GM23338 (cell line): Measurements from ENCODE around the gene PRMT1. TPM values are rescaled to one million over a fixed set of nuclear protein-coding genes. Genes with fewer than 3 reads are reported as not detected.

Experiments used
- ATAC-seq: fragments of 200-7000 bp; cut with Tn5 transposase; 3 replicates; pipeline ENCODE4 v1.9.1; 2020
- DNase-seq: peaks from one replicate; pipeline ENCODE4 v3.0.0-alpha.2; 2015; ENCODE audit warnings: low spot score
- H2AFZ ChIP-seq: fragments of 200-600 bp; sonication (generic); 2 replicates; pipeline ENCODE4 v1.8.0; 2016; ENCODE audit warnings: antibody characterized with exemption, mild to moderate bottlenecking, moderate library complexity
- H3F3A ChIP-seq: fragments of 200-600 bp; sonication (generic); replicated peaks from 2 replicates; pipeline ENCODE4 v1.8.0; 2017; ENCODE audit warnings: antibody characterized with exemption, mixed run types, low read depth
- H3K27ac ChIP-seq: fragments of 200-600 bp; sonication (generic); 2 replicates; pipeline ENCODE4 v1.6.1; 2016; ENCODE audit warnings: low read depth
- H3K27me3 ChIP-seq: fragments of 200-600 bp; sonication (generic); 2 replicates; pipeline ENCODE4 v1.8.0; 2016; ENCODE audit warnings: mild to moderate bottlenecking, mixed run types, moderate library complexity; ENCODE audit not compliant: insufficient read depth
- H3K36me3 ChIP-seq: fragments of 200-600 bp; sonication (generic); 2 replicates; pipeline ENCODE4 v1.8.0; 2016; ENCODE audit warnings: mild to moderate bottlenecking; ENCODE audit not compliant: insufficient read depth
- H3K4me1 ChIP-seq: fragments of 200-600 bp; sonication (generic); 2 replicates; pipeline ENCODE4 v1.8.0; 2016; ENCODE audit warnings: mild to moderate bottlenecking, moderate library complexity; ENCODE audit not compliant: insufficient read depth
- H3K4me2 ChIP-seq: fragments of 200-600 bp; sonication (generic); 2 replicates; pipeline ENCODE4 v1.7.1; 2017; ENCODE audit warnings: mixed run types
- H3K4me3 ChIP-seq: fragments of 200-600 bp; sonication (generic); 2 replicates; pipeline ENCODE4 v1.6.1; 2016; ENCODE audit warnings: mixed run types
- H3K79me2 ChIP-seq: fragments of 200-600 bp; sonication (generic); replicated peaks from 2 replicates; pipeline ENCODE4 v1.8.0; 2017; ENCODE audit warnings: mild to moderate bottlenecking; ENCODE audit not compliant: insufficient read depth
- H3K9me2 ChIP-seq: fragments of 200-600 bp; sonication (generic); 2 replicates; pipeline ENCODE4 v1.8.0; 2017; ENCODE audit not compliant: insufficient read depth
- H4K20me1 ChIP-seq: fragments of 200-600 bp; sonication (generic); replicated peaks from 2 replicates; pipeline ENCODE4 v1.8.0; 2017; ENCODE audit warnings: mild to moderate bottlenecking; ENCODE audit not compliant: insufficient read depth
- H3K27ac Mint-ChIP-seq: 2 replicates; pipeline ENCODE4 v1.8.0; 2020; ENCODE audit warnings: inconsistent platforms, mild to moderate bottlenecking, moderate library complexity, mixed read lengths
- H3K27me3 Mint-ChIP-seq: 3 replicates; pipeline ENCODE4 v1.8.0; 2022; ENCODE audit warnings: low read depth, mild to moderate bottlenecking, moderate library complexity, mixed read lengths, inconsistent platforms; ENCODE audit not compliant: insufficient read depth, poor library complexity
- H3K36me3 Mint-ChIP-seq: 3 replicates; pipeline ENCODE4 v1.8.0; 2021; ENCODE audit warnings: low read depth, mild to moderate bottlenecking, inconsistent platforms, moderate library complexity, mixed read lengths
- H3K4me1 Mint-ChIP-seq: 3 replicates; pipeline ENCODE4 v1.8.0; 2020; ENCODE audit warnings: mild to moderate bottlenecking, inconsistent platforms, mixed read lengths
- H3K4me3 Mint-ChIP-seq: 3 replicates; pipeline ENCODE4 v1.8.0; 2021; ENCODE audit warnings: moderate library complexity, mild to moderate bottlenecking, inconsistent platforms, mixed read lengths
- H3K9me3 Mint-ChIP-seq: 3 replicates; pipeline ENCODE4 v1.8.0; 2020; ENCODE audit warnings: moderate library complexity, mild to moderate bottlenecking, inconsistent platforms, mixed read lengths
- EZH2 ChIP-seq: fragments of 200-600 bp; sonication (generic); IDR thresholded peaks from one replicate; pipeline ENCODE4 v1.8.0; 2017; ENCODE audit warnings: antibody characterized with exemption, mild to moderate bottlenecking, low read depth; ENCODE audit not compliant: unreplicated experiment
- JUNB ChIP-seq: IDR thresholded peaks from one replicate; pipeline ENCODE4 v1.6.1; 2016; ENCODE audit warnings: antibody characterized with exemption; ENCODE audit not compliant: unreplicated experiment
- POLR2AphosphoS5 ChIP-seq: IDR thresholded peaks from 2 replicates; pipeline ENCODE4 v1.6.1; 2016; ENCODE audit warnings: antibody characterized with exemption, low read depth
- polyA plus RNA-seq: library from polyadenylated mRNA; unstranded; fragments of >200 nt; fragmentation: Nextera tagmentation; extraction: Ambion mirVana; gene quantifications from 2 replicates; pipeline ENCODE4 v1.2.1, GENCODE V29; 2016
- total RNA-seq: library from RNA; depleted of rRNA; stranded (reverse); fragments of >200 nt; shearing (Covaris generic); gene quantifications from 2 replicates; pipeline ENCODE4 v1.2.3, GENCODE V29; 2014
- TF ChIP-seq, protein P1 (sequence below): fragments of 250-450 bp; sonication (Bioruptor Pico); IDR thresholded peaks from 2 replicates; pipeline ENCODE4 v1.5.0; 2020; ENCODE audit warnings: mild to moderate bottlenecking, moderate library complexity
- TF ChIP-seq, protein P2 (sequence below): IDR thresholded peaks from 2 replicates; pipeline ENCODE4 v1.6.1; 2016; ENCODE audit warnings: antibody characterized with exemption
- TF ChIP-seq, protein P3 (sequence below): IDR thresholded peaks from one replicate; pipeline ENCODE4 v1.6.1; 2018; ENCODE audit warnings: antibody characterized with exemption; ENCODE audit not compliant: unreplicated experiment

The PRMT1 gene
- total and polyA plus RNA-seq, 2 experiments from 2014 or later = 590 to 700 TPM

DNA sequence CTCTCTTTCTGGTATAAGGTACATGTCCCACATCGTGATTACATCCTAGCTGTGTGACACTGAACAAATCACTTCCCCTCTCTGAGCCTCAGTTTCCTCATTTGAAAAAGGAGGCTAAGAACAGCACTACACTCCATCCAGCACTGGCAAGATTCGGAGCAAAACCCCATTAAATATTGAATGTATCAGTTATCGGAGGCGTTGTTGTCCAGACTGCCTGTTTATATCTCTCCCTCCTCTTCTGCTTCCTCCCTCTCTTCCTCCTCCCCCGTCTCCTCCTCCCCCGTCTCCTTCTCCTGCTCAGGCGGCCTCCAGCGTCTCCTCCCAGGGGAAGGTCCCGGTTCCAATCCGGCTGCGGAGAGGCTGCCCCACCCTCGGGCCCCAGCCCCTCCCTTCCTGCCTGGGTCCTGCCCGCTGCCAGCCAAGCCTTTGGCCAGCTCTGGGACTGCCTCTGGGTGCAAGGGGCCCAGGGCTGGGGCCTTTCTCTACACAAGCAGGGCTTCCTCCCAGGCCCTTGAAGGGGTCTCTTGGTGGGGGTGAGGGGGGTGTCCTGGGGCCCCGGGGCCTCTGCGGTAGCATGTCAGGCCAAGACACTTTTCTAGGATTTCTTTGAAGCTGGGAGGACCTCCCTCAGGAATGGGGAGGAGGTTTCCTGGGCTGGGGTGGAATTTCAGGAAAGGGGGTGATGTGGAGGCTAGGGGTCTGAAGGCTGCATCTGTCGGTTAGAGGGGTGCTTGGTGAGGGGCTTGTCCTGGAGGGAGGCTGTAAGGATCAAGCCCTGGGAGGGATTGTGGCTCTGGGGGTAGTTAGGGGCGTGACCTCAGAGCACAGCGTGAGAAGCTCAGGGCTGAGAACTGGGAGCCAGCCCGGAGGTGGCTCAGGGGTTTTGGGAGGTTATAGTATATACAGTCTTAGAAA lies 39.0 kb upstream of the PRMT1 start (continued):
- TF ChIP-seq, protein P1, sequence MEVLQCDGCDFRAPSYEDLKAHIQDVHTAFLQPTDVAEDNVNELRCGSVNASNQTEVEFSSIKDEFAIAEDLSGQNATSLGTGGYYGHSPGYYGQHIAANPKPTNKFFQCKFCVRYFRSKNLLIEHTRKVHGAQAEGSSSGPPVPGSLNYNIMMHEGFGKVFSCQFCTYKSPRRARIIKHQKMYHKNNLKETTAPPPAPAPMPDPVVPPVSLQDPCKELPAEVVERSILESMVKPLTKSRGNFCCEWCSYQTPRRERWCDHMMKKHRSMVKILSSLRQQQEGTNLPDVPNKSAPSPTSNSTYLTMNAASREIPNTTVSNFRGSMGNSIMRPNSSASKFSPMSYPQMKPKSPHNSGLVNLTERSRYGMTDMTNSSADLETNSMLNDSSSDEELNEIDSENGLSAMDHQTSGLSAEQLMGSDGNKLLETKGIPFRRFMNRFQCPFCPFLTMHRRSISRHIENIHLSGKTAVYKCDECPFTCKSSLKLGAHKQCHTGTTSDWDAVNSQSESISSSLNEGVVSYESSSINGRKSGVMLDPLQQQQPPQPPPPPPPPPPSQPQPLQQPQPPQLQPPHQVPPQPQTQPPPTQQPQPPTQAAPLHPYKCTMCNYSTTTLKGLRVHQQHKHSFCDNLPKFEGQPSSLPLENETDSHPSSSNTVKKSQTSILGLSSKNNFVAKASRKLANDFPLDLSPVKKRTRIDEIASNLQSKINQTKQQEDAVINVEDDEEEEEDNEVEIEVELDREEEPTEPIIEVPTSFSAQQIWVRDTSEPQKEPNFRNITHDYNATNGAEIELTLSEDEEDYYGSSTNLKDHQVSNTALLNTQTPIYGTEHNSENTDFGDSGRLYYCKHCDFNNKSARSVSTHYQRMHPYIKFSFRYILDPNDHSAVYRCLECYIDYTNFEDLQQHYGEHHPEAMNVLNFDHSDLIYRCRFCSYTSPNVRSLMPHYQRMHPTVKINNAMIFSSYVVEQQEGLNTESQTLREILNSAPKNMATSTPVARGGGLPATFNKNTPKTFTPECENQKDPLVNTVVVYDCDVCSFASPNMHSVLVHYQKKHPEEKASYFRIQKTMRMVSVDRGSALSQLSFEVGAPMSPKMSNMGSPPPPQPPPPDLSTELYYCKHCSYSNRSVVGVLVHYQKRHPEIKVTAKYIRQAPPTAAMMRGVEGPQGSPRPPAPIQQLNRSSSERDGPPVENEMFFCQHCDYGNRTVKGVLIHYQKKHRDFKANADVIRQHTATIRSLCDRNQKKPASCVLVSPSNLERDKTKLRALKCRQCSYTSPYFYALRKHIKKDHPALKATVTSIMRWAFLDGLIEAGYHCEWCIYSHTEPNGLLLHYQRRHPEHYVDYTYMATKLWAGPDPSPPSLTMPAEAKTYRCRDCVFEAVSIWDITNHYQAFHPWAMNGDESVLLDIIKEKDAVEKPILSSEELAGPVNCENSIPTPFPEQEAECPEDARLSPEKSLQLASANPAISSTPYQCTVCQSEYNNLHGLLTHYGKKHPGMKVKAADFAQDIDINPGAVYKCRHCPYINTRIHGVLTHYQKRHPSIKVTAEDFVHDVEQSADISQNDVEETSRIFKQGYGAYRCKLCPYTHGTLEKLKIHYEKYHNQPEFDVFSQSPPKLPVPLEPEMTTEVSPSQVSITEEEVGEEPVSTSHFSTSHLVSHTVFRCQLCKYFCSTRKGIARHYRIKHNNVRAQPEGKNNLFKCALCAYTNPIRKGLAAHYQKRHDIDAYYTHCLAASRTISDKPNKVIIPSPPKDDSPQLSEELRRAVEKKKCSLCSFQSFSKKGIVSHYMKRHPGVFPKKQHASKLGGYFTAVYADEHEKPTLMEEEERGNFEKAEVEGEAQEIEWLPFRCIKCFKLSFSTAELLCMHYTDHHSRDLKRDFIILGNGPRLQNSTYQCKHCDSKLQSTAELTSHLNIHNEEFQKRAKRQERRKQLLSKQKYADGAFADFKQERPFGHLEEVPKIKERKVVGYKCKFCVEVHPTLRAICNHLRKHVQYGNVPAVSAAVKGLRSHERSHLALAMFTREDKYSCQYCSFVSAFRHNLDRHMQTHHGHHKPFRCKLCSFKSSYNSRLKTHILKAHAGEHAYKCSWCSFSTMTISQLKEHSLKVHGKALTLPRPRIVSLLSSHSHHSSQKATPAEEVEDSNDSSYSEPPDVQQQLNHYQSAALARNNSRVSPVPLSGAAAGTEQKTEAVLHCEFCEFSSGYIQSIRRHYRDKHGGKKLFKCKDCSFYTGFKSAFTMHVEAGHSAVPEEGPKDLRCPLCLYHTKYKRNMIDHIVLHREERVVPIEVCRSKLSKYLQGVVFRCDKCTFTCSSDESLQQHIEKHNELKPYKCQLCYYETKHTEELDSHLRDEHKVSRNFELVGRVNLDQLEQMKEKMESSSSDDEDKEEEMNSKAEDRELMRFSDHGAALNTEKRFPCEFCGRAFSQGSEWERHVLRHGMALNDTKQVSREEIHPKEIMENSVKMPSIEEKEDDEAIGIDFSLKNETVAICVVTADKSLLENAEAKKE (CRISPR knock-in tag) = no peak
- TF ChIP-seq, protein P2, sequence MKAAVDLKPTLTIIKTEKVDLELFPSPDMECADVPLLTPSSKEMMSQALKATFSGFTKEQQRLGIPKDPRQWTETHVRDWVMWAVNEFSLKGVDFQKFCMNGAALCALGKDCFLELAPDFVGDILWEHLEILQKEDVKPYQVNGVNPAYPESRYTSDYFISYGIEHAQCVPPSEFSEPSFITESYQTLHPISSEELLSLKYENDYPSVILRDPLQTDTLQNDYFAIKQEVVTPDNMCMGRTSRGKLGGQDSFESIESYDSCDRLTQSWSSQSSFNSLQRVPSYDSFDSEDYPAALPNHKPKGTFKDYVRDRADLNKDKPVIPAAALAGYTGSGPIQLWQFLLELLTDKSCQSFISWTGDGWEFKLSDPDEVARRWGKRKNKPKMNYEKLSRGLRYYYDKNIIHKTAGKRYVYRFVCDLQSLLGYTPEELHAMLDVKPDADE = no peak
- TF ChIP-seq EZH2 (no peak), JUNB (no peak)

DNA sequence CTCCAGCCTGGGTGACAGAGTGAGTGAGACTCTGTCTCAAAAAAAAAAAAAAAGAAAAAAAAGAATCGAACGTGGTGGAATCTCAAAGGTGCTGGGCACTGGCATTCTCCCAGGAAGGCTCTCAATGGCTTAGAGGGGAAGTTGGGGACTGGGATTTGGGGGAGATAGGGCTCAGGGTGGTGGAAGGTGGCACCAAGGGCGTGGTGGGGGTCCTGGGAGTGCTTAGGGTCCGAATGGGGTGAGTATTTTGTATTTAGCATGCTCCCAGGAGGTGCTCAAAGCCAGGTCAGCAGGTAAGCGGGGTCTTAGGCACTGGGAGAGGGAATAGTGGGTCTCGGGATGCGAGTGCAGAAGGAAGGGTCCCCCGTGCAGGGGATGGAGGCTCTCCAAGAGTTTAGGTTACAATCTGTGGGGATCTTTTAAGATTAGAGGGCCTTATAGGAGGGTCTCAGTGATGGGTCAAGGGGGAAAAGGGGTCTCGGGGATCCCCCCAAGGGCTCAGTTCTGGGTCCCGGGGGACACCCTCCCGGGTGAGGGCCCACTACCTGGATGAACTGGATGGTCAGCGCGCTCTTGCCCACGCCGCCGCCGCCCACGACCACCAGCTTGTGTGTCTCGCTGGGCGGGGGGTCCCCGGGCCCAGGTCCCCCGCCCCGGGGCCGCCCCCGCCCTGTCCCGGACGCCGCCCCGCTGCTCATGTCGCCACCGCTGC lies 37.5 kb upstream of the PRMT1 start:
- H3K4me3 ChIP-seq = peak overlapping the region; percentile 49
- H3K9me2 ChIP-seq = no peaks in the 10 kb centered on the region
- peaks cover 23% of the 10 kb centered on the region for H3K79me2 ChIP-seq
- peaks cover 11% of the 10 kb centered on the region; the same call in 1 of the 2 replicates for H3K27me3 ChIP-seq
- Mint-ChIP-seq H3K27me3 (peaks cover 49% of the 10 kb centered on the region), H3K36me3 (peaks cover 2% of the 10 kb centered on the region; the same call in 1 of the 3 replicates), H3K4me1 (peaks cover 68% of the 10 kb centered on the region), H3K4me3 (peak overlapping the region; percentile 97), H3K9me3 (peaks cover 2% of the 10 kb centered on the region; the same call in 1 of the 3 replicates), H3K27ac (no peak overlapping the region)
- no peak overlapping the region for H2AFZ ChIP-seq
- H3K36me3 ChIP-seq = no peaks in the 10 kb centered on the region
- ATAC-seq (no peak), DNase-seq (peak; percentile 21)
- H3K27ac ChIP-seq = no peak overlapping the region
- peak overlapping the region; percentile 70 for H3K4me2 ChIP-seq
- peaks cover 27% of the 10 kb centered on the region for H3F3A ChIP-seq
- H4K20me1 ChIP-seq = peaks cover 13% of the 10 kb centered on the region
- peaks cover 48% of the 10 kb centered on the region for H3K4me1 ChIP-seq
- no peak for TF ChIP-seq POLR2AphosphoS5
- TF ChIP-seq, protein P3, sequence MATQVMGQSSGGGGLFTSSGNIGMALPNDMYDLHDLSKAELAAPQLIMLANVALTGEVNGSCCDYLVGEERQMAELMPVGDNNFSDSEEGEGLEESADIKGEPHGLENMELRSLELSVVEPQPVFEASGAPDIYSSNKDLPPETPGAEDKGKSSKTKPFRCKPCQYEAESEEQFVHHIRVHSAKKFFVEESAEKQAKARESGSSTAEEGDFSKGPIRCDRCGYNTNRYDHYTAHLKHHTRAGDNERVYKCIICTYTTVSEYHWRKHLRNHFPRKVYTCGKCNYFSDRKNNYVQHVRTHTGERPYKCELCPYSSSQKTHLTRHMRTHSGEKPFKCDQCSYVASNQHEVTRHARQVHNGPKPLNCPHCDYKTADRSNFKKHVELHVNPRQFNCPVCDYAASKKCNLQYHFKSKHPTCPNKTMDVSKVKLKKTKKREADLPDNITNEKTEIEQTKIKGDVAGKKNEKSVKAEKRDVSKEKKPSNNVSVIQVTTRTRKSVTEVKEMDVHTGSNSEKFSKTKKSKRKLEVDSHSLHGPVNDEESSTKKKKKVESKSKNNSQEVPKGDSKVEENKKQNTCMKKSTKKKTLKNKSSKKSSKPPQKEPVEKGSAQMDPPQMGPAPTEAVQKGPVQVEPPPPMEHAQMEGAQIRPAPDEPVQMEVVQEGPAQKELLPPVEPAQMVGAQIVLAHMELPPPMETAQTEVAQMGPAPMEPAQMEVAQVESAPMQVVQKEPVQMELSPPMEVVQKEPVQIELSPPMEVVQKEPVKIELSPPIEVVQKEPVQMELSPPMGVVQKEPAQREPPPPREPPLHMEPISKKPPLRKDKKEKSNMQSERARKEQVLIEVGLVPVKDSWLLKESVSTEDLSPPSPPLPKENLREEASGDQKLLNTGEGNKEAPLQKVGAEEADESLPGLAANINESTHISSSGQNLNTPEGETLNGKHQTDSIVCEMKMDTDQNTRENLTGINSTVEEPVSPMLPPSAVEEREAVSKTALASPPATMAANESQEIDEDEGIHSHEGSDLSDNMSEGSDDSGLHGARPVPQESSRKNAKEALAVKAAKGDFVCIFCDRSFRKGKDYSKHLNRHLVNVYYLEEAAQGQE = no peak
